OCI-M2 (cell line): Measurements from ENCODE around the gene TRPV6.

ENCODE experiments used
- DNase-seq: peaks from one replicate; lab custom pipeline; 2025; ENCODE audit not compliant: unreplicated experiment; lab: John Stamatoyannopoulos, UW

The TRPV6 gene

DNA sequence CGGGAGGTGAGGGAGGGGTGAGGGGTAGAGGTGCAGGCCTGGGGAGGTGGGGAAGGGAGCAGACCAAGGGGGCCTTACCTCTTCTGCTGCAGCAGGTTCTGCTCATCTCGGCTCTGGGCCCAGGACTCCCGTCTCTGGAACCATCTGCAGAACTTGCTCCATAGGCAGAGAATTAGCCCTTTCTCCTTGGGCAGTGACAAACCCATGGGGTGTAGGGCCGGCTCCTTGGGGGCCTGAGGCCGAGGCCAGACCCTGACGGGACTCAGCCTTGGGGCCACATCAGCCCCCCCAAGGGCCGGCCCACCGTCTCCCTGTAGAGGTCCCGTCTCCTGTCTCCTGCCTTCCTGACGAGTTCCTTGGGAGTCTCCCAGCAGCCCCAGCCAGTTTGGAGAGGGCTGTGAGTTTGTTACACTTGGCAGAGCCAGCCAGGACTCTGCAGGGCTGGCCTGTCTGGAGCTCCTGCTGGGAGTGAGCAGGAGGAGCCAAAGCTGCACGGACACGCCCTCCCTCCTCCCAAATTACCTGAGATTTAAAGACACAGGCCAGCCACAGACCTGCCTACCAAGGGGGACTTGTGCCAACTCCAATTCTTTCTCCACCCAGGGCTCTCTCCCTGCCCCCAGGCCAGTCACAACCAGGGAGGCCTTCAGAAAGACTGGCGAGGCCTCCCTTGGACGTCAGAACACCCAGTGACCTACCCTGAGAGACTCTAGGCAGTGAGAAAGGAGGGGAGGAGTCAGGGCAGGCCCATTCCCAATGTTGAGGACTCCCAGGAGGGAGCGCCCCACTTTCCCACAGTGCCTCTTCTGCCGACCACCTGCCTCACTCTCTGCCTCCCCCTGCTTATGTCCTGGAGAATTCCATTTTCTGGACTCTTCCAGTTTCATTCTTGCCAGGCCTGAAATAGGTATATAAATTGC lies at the start of gene TRPV6:
TSS of gene TRPV6 (minus strand) at position 435 of the 920 bp plus-strand sequence.
- no peak for DNase-seq

DNA sequence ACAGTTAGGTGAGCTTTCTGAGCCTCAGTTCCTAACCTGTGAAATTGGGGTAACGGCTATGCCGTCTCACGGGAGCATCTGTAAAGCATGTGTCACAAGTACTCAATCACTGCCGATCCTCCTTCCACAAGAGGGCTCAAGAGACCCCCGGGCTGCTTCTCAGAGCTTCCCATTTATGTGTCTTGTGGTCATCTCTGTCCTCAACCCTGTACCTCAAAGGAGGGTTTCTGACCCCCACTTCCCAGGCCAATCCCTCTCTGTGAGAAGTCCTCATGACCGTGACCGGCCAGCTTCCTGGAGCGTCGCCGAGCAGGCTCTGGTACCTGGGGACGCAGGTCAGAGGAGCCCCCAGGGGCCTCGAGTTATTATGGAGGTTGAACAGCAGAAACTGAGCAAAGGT lies 48.5 kb upstream of the TRPV6 start:
- no peak for DNase-seq

DNA sequence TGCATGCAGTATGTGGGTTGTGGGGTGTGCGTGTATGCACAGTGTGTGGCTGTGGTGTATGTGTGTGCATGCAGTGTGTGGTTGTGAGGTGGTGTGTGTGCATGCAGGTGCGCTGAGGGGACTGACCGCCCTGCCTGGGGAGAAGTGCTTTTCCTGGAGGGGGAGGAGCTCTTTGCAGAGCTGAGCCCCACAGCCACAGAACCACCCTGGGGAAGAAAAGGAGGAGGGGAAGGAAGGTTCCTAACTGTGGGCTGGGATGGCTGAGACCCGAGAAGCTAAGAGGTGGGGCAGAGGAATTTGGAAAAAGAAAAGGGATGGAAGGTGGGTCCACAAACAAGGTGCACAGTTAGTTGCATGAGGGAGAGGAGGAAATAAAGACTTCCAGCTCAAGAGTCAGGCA lies 48.1 kb upstream of the TRPV6 start, which contains the start of gene TRPV5:
TSS of gene TRPV5 (minus strand) at position 123 of the 400 bp plus-strand sequence. CDS start 287 bp downstream, outside the sequence.
- no peak for DNase-seq

DNA sequence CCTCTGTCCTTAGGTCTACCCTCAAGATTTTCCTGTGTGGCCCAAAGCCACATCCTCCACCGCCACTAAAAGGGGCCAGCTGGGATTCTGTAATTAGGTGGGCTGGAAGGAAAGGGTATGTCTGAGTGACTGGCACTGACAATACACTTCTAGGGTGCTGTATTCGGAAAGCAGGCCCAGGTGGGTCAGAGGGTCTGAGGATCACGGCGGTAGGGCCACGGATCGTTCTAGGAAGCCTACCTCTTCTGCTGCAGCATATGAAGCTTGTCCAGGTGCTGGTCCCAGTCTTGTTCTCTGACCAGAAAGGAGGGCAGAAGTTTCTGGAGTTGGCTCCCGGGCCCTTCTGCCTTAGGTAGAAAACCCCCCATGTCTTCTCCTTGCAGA lies 47.5 kb upstream of the TRPV6 start:
- no peak for DNase-seq

DNA sequence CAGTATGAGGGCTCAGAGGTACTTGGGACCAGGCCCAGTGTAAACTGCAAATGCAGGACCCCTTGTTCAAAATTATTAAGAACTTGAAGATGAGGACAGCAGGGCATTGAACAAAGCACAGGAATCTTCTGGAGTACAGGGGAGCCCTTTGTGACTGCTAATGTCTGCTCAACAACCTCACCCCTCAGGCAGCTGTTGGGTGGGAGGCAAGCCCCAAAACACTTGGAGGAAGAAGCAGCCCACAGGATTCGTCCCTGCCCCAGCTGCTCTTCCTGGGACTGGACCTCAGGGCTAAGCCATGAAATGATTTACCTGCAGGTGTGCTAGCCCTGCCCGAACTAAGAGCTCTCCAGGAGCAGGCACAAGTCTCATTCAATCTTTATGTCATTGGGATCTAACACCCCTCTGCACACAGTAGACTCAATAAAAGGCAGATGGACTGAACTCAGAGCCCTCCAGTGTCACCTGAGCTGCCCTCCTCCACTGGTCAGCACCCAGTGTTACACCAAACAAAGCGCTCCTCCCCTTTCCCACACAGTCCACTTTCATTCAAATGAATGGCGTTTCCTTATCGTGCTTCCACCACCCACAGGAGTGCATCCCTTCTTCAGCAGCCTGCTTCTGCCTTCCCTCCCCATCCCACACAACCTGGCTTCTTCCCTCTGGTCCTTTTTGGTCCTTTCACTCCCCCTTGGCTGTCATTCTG lies 47.0 kb upstream of the TRPV6 start:
- no peak for DNase-seq

DNA sequence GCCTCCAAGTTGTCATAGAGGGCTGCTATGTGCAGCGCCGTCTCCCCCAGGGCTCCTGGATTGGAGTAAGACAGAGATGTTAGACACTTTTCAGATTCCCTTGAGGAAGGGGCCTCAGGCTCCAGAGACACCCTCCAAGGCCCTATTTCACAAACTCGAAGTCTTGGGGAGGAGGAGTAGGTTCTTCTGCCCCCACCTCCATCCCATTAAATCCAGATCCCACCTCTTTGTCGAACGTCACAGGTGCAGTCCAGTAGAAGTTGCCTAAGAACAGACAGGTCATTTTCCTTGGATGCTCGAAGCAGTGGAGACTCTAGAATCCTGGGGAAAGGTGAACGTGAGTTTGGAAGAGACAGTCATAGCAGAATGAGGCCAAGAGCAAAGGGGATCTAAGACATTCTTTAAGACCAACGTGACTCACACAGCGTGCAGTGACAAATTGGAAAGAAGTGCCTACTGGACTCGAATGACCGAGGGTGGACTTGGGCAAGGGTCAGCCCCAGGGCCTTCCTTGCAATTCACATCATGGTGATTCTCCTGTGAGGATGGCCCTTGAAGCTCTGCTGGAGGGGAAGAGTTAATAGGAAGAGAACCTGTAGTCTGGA lies 44.7 kb upstream of the TRPV6 start:
- DNase-seq = no peak

DNA sequence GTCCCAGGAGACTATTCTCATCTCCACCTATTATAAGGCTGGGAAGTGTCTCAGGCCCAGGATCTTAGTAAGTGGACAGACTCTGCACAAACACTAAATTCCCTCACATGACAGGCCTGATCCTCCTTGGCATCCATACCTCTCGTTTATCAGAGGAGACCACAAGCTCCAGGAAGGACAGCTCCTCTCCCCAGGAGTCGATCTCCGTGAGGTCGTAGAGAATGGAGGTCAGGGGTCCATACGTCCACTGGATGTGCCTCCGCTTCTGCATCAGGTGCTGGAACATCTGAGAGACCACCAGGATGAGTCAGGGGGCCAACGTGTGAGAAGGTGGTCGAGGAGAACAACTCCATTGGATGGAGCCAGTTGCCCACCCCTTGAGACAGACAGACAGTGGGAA lies 42.4 kb upstream of the TRPV6 start:
- no peak for DNase-seq

DNA sequence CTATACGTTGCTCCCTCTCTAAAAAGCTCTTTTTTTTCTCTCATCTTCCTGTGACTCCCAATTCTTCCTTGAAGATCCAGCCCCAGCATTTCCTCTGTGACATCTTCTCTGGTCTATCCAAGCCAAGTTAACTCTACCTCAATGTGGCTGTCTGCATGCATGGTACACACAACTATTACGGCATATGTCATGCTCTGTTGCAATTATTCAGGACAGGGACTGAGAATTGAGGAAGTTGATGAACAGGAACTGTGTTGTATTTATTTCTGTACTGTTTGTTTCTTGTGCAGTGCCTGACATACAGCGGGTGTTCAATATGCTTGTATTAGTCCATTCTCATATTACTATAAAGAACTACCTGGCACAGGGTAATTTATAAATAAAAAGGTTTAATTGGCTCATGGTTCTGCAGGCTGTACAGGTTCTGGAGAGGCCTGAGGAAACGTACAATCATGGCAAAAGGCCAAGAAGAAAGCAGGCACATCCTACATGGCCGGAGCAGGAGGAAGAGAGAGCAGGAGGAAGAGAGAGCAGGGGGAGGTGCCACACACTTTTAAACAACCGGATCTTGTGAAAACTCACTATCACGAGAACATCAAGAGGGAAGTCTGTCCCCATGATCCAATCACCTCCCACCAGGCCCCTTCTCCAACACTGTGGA lies 41.7 kb upstream of the TRPV6 start:
- DNase-seq = no peak

DNA sequence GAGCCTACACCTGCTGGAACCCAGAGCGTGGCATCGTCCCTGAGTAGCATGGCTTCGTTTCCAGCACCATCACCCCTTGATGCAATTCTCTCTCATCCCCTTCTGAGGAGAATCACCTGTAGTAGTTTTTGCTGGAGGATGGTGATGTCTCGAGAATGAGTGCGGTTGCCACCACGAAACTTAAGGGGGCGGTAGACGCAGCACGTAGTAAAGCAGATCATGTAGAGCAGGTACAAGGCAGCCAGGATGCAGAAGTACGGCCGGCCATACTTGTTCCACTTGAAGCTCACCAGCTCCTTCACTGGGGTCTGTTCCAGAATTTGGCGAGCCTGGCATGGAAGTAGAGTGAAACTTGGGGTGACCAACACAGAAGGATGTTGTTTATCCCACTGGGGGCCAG lies 39.9 kb upstream of the TRPV6 start:
- DNase-seq = no peak

DNA sequence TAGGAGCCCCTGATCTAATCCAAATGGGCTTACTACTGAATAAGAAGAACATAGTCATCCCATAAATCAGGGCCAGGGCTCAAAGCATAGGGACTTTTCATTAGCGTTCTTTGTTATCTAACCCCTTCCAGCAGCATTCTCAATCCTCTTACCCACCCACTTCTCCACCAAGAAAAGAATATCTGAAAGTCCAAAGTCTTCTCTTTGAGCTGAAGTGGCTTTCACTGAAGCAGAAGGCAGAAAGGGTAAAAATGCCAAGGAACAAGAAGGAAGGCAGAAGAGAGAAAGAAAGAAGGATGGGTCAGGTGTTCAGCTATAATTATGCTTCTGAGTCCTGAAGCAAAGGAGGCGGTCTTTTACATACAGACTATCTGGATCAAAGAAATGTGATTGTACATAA lies 37.8 kb upstream of the TRPV6 start:
- DNase-seq = no peak

DNA sequence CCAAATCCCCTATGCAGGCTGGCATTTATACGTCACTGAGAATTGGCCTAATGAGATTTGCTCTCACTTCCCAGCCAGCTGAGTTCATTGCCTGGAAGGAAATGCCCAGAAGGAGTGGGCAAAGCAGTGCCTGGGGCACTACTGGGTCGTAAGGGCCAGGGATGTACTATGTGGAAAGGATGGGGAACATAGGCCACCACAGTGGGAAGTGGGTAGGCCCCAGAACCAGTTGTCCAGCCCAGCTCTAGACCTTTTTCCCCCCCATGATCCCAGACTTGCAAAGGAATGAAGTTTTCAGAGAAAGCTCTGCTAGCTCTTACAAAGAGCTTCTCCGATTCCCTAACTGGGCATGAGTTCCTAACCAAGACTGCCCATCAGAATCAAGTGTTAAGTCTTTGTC lies 34.1 kb upstream of the TRPV6 start:
- no peak for DNase-seq

DNA sequence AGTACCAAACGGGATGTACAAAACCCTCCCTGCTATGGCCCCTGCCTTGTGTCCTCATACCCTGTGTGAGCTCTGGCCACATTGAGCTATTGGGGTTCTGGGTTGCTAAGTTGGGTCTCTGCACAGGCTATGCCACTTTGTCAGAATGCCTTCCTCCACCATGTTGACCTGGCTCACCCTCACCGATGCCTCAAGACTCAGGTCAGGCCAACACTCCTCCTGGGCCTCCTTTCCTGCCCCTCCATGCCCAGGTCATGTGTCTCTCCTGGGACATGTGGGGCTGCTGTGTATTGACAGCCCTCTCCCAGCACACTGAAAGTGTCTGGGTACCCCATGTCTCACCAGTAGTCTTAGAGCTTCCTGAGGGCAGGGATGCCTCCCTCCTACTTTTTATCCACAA lies 33.4 kb upstream of the TRPV6 start:
- no peak for DNase-seq

DNA sequence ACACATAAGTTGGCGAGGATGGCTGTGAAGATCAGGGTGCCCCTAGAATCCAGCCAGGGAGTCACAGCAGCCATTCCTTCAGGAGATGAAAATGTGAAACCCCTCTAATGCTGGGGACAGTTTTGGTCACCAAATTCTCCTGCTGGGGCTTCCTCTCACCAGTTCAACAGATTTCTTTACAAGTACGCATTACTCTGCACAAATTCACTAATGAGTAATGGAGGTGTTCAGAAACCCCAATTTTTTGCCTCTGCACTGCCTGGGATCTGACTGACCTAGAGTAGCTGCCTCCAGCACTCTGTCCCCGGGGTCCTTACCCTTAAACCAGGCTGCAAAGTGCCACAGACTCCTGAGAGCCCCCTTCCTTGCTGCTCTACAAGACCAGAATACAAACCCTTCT lies 31.9 kb upstream of the TRPV6 start:
- no peak for DNase-seq

DNA sequence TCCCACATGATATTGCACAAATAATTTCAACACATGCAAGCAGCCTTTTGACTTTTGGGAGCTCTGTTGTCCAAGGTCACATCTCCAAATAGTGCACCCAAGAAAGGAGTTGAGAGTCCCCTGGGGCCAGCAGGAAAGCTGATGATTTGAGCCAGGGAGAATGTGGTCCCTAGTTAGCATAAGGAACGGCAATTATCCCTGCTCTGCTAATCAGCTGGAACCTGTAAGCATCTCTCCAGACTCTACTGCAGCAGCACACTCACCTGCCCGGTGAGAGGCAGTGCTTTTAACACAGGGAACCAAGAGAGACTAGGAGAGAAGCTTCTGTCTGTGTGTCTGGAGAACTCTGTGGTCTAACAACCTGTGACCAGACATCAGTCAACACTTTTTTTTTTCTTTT lies 31.0 kb upstream of the TRPV6 start:
- DNase-seq = no peak

DNA sequence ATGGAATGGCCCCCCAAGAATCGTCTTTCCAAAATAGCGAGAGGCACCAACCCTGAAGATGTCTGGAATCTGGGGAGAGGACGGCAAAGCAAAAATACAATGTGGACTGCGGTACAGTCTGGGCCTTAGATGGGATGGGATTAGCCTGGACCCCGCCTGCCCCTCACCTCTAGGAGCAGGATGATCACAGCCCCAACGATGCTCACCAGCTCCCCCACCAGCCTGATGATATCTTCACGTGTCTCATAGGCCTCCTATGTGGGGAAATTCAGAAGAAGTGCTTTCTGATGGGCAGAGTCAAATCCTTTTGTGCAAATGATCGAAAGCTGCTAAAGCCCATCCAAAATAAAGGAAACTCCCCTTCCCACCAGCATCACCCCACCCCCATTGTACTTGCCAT lies 29.8 kb upstream of the TRPV6 start:
- DNase-seq = no peak

DNA sequence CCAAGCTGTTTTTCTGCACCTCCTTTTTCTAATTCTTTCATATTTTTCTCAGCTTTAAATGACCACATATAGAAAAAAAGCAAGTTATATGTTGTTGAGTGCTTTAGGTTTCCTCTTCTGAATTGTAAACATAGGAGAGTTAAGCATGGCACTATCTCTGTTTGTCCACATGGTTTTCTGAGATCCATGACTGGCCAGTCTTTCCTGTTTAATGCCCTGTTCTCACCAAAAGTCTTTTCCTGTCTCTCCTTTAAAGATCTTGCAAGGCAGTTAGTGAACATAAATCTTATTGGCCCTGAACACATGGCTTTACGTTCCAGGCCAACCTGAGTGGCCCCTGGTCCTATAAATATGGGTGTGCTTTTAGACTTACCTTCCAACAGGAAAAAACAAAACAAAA lies 28.6 kb upstream of the TRPV6 start:
- DNase-seq = no peak

DNA sequence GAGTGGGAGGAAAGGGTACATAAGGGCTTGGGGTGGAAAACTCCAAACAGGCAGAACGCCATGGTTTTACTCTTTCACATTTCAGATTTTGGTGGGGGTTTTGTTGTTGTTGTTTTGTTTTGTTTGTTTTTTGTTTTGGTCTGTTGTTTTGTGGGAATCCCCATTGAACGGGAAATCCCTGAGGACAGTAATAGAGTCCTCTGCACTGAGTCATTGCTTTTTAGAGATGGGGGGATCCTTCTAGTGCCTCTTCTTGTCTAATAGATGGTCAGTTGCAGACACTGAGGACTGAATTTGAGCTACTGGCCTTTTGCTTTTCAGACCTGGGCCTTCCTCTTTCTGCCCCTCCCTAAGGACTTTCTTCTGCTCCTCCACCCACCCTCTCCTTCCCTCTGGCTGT lies 28.0 kb upstream of the TRPV6 start:
- no peak for DNase-seq

DNA sequence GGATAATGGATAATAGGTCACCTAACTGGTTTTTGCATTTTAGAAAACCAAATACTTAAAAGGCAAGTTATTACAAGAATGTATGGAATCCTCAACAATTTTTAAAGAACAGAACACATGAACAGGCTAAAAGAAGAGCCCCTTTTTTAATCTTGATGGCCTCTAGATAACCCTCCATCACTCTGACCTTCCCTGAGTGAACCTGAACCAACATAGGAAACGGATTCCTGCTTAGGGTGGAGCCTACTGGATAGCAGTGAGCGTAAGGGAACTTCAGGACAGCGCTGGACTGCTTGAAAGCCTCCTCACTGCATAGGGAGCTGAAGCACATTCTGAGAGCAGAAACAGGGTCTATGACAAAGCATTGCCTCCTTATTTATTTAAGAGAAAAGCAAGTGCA lies 27.5 kb upstream of the TRPV6 start:
- no peak for DNase-seq

DNA sequence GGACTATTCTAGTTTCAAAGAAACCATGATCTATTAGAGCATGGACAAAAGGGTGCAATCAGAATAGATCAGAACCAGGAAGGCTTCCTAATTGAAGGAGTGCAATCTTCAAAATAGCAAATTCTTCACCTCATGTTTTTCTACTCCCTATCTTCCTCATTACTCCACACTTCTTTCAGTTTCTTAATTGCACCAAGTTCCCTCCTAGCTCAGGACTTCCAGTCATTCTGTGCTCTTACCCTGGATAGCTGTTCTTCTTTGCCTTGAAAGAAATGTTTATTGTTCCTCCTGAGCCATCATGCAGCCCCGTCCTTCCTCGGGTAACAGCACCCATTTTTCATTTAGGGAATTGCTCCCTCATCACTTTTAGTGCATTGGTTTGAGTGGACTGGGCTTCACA lies 24.9 kb upstream of the TRPV6 start:
- DNase-seq = no peak

DNA sequence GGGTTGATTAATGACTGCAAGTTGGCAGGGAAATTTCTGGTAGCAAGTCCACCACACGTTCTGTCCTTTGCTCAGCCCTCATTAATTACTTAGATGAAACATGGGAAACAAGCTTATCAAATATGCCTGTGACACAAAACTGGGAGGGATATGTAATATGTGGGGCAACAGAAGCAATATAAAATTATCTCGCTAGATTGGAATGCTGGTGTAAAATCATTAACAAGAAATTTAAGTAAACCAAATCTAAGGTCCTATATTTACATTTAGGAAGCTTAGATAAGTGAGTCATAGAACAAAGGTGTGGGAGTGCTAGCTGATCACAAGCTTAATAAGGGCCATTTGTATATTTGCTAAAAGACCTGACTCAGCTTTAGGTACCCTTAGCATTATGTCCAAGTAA lies 24.5 kb upstream of the TRPV6 start:
- no peak for DNase-seq
